Right renal pelvis (tissue), 4 donors: Measurements from ENCODE around the gene APC2. TPM values are rescaled to one million over a fixed set of nuclear protein-coding genes. Genes with fewer than 3 reads are reported as not detected.
"Not testable (repeated sequence)": the region's sequence is repeated elsewhere in the genome, so short reads cannot be mapped to it uniquely, and the experiment has no call there.

ENCODE experiments used
- DNase-seq, 4 donors: peaks; one replicate each; pipeline ENCODE4 v3.0.0-alpha.2; 2013; ENCODE audit warnings: low read depth in 4 of 4, low spot score in 3 of 4, missing footprints in 1 of 4
- polyA plus RNA-seq, 4 donors: library from polyadenylated mRNA; unstranded; fragments of 120-200 nt; gene quantifications; one replicate each; pipeline ENCODE4 v1.2.1, GENCODE V29; 2013; ENCODE audit not compliant: insufficient read length in 4 of 4

The APC2 gene
- polyA plus RNA-seq, 4 donors, result 0.97 to 1.8 (median 1.5) TPM

DNA sequence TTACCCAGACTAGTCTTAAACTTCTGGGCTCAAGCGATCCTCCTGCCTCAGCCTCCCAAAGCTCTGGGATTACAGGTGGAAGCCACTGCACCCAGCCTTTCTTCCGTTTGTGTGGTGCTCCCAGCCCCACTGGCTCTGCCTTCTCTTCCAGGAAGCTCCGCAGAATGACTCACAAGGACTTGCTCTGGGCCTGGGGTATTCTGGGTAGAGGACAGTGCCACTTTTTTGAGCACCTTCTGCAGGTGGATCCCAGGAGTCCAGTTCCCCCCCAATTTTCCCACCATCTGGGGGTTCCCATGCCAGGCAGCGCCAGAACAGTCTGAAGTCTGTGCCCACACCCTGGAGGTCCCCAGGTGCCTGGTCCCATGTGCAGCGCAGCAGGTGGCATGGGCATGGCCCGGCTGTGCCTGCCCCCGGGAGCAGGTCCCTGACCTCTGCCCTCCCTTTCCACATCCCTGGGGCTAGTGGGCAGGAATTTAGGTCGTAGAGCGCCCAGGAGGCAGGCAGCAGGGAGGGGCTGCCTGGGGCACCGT, 42.6 kb downstream of the APC2 start:
- no peak for DNase-seq

DNA sequence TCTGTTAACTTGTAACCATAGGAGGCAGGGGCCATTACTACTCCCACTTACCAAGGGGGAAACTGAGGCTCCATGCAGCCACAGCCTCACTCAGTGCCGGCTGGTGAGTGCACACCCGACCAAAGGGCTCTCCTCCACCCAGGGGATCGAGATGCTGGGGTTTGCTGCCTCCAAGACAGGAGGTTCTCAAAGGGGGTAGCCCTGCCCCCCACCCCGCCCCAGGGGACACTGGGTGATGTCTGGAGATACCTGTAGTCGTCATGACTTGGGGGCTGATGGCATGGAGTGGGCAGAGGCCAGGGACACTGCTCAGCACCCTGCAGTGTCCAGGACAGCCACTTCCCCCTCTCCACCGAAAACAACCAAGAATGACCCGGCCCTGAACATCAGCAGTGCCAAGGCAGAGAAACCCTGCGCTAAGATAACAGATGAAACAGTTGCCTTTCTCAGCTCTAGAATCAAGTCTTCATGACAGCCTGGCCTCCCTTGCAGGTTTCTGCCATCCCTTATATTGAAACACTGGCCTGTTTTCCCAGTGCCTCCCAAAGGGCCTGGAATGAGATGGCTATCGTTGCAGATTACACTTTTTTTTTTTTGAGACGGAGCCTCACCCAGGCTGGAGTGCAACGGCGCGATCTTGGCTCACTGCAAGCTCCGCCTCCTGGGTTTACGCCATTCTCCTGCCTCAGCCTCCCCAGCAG, 44.3 kb downstream of the APC2 start:
- no peak for DNase-seq

DNA sequence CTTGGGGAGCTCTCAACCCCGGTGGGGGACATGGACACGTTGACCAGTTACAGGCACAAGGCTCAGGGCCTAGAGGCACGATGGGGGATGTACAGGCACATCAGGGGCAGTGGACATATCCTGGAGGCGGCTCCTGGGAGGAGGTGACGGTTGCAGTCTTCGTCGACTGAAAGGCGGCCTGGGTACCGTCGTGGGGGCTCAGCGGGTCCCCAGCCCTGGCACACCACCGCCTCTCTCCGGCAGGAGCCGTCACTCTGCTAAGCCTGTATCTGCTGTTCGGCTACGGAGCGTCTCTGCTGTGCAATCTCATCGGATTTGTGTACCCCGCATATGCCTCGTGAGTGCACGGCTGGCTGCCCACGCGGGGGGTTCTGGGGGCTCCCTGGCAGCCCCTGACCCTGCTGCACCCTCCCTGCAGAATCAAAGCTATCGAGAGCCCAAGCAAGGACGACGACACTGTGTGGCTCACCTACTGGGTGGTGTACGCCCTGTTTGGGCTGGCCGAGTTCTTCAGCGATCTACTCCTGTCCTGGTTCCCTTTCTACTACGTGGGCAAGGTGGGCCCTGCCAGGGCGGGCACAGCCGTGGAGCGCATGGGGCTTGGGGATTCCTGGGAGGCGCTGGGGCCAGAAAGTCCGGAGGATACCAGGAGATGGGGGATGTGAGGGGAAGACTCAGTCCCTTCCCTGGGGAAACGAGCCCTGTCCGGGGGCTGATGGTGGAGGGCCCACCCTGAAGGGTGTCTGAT, 45.3 kb downstream of the APC2 start:
- no peak for DNase-seq

DNA sequence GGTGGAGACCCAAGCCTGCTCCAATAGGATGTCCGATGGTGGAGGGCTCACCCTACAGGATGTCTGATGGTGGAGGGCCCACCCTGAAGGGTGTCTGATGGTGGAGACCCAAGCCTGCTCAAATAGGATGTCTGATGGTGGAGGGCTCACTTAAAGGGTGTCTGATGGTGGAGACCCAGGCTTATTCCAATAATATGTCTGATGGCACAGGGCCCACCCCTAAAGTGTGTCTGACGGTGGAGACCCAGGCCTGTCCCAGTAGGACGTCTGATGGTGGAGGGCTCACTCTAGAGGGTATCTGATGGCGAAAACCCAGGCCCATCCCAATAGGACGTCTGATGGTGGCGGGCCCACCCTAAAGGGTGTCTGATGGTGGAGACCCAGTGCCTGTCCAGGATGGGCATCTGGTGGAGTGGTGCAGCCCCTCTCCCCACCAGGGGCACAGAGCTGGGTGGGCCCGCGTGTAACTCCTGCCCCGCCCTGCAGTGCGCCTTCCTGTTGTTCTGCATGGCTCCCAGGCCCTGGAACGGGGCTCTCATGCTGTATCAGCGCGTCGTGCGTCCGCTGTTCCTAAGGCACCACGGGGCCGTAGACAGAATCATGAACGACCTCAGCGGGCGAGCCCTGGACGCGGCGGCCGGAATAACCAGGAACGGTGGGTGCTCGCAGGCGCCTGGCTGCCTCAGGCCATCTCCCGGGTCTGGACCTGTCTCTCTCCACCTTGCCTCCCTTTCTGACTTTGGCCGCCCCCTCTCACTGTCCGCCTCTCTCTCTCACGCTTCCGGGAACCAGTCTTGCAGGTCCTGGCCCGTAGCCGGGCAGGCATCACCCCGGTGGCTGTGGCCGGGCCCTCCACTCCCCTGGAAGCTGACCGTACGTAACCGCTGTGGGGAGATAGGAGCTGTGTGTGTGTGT, 46.1 kb downstream of the APC2 start:
- no peak for DNase-seq

GRCh38 chr19:1496714-1497577, 47.0 kb downstream of the APC2 start:
- DNase-seq, result no peak

- DNase-seq, result no peak
Observed at GRCh38 chr19:1497578-1498235, 47.8 kb downstream of the APC2 start.

GRCh38 chr19:1499231-1499630, 49.3 kb downstream of the APC2 start:
- not testable (repeated sequence) for DNase-seq

GRCh38 chr19:1501200-1501595, 51.3 kb downstream of the APC2 start:
- DNase-seq, result no peak

DNA sequence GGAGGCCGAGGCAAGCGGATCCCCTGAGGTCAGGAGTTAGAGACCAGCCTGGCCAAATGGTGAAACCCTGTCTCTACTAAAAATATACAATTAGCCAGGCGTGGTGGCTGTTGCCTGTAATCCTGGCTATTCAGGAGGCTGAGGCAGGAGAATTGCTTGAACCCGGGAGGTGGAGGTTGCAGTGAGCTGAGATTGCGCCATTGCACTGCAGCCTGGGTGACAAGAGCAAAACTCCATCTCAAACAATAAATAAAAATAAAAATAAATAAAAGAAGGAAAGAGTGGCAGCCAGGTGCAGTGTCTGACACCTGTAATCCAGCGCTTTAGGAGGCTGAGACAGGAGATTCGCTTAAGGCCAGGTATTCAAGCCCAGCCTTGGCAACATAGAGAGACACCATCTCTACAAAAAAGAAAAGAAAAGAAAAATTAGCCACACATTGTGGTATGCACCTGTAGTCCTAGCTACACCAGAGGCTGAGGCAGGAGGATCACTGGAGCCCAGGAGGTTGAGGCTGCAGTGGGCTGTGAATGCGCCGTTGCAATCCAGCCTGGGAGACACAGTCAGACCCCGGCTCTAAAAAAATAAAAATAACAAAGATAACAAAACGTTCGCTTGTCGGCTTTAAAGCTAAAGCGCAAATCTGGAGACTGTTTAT, 52.6 kb downstream of the APC2 start:
- no peak for DNase-seq

GRCh38 chr19:1503089-1503924, 53.4 kb downstream of the APC2 start:
- DNase-seq, result no peak

- no peak for DNase-seq
Observed at GRCh38 chr19:1503925-1504773, 54.2 kb downstream of the APC2 start.

- DNase-seq, result no peak
Observed at GRCh38 chr19:1505012-1505411, 55.1 kb downstream of the APC2 start.

GRCh38 chr19:1505991-1506881, 56.3 kb downstream of the APC2 start:
- DNase-seq, result no peak

GRCh38 chr19:1507192-1507660, 57.3 kb downstream of the APC2 start:
- DNase-seq, result no peak

- peak; percentile 90 to 96 (median 92) for DNase-seq
Observed at GRCh38 chr19:1507763-1508506, 58.0 kb downstream of the APC2 start.
